GM12878 (cell line): ENCODE data around the gene MEN1. TPM values are rescaled to one million over a fixed set of nuclear protein-coding genes. Genes with fewer than 3 reads are reported as not detected.

Source experiments
- ATAC-seq: fragments of 200-7000 bp; cut with Tn5 transposase; 3 replicates; pipeline ENCODE4 v1.9.1; 2020; ENCODE audit warnings: mild to moderate bottlenecking, moderate library complexity
- BruUV-seq: library from RNA; stranded (reverse); fragments of 400-500 nt; replicated peaks from 2 replicates; lab custom pipeline; 2021; lab: Mats Ljungman, UMichigan
- CTCF ChIA-PET: fragments of 300-600 bp; sonication (Branson Sonifier 250); formaldehyde crosslinking; extraction: SDS; loops from one replicate; lab custom pipeline; 2021; ENCODE audit warnings: inconsistent platforms; lab: Yijun Ruan, JAX
- POLR2A ChIA-PET: fragments of 350-600 bp; formaldehyde crosslinking; extraction: SDS; loops from one replicate; lab custom pipeline; 2021; ENCODE audit warnings: inconsistent platforms; lab: Charles Lee
- RAD21 ChIA-PET: fragments of 300-600 bp; sonication (Branson Sonifier 250); formaldehyde crosslinking; loops from one replicate; lab custom pipeline; 2023; ENCODE audit warnings: antibody characterized with exemption; ENCODE audit not compliant: unreplicated experiment; lab: Charles Lee
- SMC1A ChIA-PET: fragments of 300-600 bp; sonication (Branson Sonifier 250); formaldehyde crosslinking; loops from one replicate; lab custom pipeline; 2023; ENCODE audit not compliant: unreplicated experiment, uncharacterized antibody; lab: Charles Lee
- DNase-seq: peaks from one replicate; pipeline ENCODE4 v3.0.0-alpha.2; 2011; ENCODE audit warnings: low read depth, low spot score
- FAIRE-seq: peaks from 3 replicates; lab custom pipeline; 2011; peaks lifted over from hg19 to GRCh38; lab: Jason Lieb, UNC
- H2AFZ ChIP-seq: 2 replicates; pipeline ENCODE4 v1.6.0; 2011; ENCODE audit warnings: low read depth, low read length, control low read depth; ENCODE audit not compliant: control insufficient read depth
- H3K27ac ChIP-seq: 2 replicates; pipeline ENCODE4 v1.5.1; 2011; ENCODE audit warnings: control low read depth; ENCODE audit not compliant: control insufficient read depth, insufficient read depth
- H3K27me3 ChIP-seq, 2 experiments: replicated peaks in 1 of 2; 2 replicates each; pipeline versions ENCODE4 v1.6.0 to v1.6.1; 2011; ENCODE audit warnings: low read length in 1 of 2; ENCODE audit not compliant: control insufficient read depth in 2 of 2, insufficient read depth in 2 of 2
- H3K36me3 ChIP-seq, 2 experiments: 2 replicates each; pipeline ENCODE4 v1.5.1; 2011; ENCODE audit warnings: low read length in 1 of 2; ENCODE audit not compliant: control insufficient read depth in 2 of 2, insufficient read depth in 2 of 2
- H3K4me1 ChIP-seq: 2 replicates; pipeline ENCODE4 v1.6.1; 2011; ENCODE audit warnings: mild to moderate bottlenecking, low read length, moderate library complexity, mixed read lengths; ENCODE audit not compliant: control insufficient read depth, insufficient read depth
- H3K4me2 ChIP-seq: 2 replicates; pipeline ENCODE4 v1.6.0; 2011; ENCODE audit warnings: control low read depth; ENCODE audit not compliant: control insufficient read depth, insufficient read depth
- H3K4me3 ChIP-seq: fragments of 200-600 bp; sonication (generic); 2 replicates; pipeline ENCODE4 v1.5.1; 2016
- H3K79me2 ChIP-seq: 2 replicates; pipeline ENCODE4 v1.6.0; 2011; ENCODE audit warnings: low read length; ENCODE audit not compliant: control insufficient read depth, insufficient read depth
- H3K9ac ChIP-seq: 2 replicates; pipeline ENCODE4 v1.8.0; 2011; ENCODE audit warnings: low read length, control low read depth, mixed read lengths; ENCODE audit not compliant: control insufficient read depth, insufficient read depth
- H3K9me3 ChIP-seq: replicated peaks from 3 replicates; pipeline ENCODE4 v1.5.1; 2011; ENCODE audit warnings: mild to moderate bottlenecking, low read length; ENCODE audit not compliant: control insufficient read depth, insufficient read depth
- H4K20me1 ChIP-seq: 2 replicates; pipeline ENCODE4 v1.6.0; 2011; ENCODE audit not compliant: control insufficient read depth, insufficient read depth
- BRCA1 ChIP-seq: IDR thresholded peaks from 2 replicates; pipeline ENCODE4 v1.6.1; 2011; ENCODE audit warnings: low read depth, low read length, improper control_type of control experiment
- CEBPZ ChIP-seq: fragments of 150-350 bp; IDR thresholded peaks from 2 replicates; pipeline ENCODE4 v1.6.1; 2016; ENCODE audit warnings: low read depth, low read length
- HDGF ChIP-seq: fragments of 450-650 bp; IDR thresholded peaks from 2 replicates; pipeline ENCODE4 v1.6.1; 2016; ENCODE audit warnings: antibody characterized with exemption
- IKZF2 ChIP-seq, 2 experiments: fragments of 450-650 bp; IDR thresholded peaks; 2 replicates each; pipeline ENCODE4 v1.6.1; 2017; ENCODE audit warnings: mild to moderate bottlenecking in 2 of 2, moderate library complexity in 2 of 2
- POU2F2 ChIP-seq: IDR thresholded peaks from 3 replicates; pipeline ENCODE4 v1.6.1; 2011; ENCODE audit warnings: low read depth, mild to moderate bottlenecking, low read length, borderline replicate concordance
- SMAD1 ChIP-seq: fragments of 450-650 bp; IDR thresholded peaks from 2 replicates; pipeline ENCODE4 v1.6.1; 2018; ENCODE audit warnings: mild to moderate bottlenecking, low read depth; ENCODE audit not compliant: partially characterized antibody
- SPI1 ChIP-seq: IDR thresholded peaks from 2 replicates; pipeline ENCODE4 v1.6.1; 2011; ENCODE audit warnings: low read depth, mild to moderate bottlenecking, low read length, moderate library complexity, borderline replicate concordance; ENCODE audit not compliant: insufficient read depth
- SREBF2 ChIP-seq: IDR thresholded peaks from 2 replicates; pipeline ENCODE4 v1.6.1; 2012; ENCODE audit warnings: mild to moderate bottlenecking, low read length
- SUZ12 ChIP-seq: fragments of 200-600 bp; sonication (generic); IDR thresholded peaks from one replicate; pipeline ENCODE4 v1.6.1; 2018; ENCODE audit warnings: antibody characterized with exemption, mild to moderate bottlenecking; ENCODE audit not compliant: unreplicated experiment
- TBL1XR1 ChIP-seq: IDR thresholded peaks from 2 replicates; pipeline ENCODE4 v1.6.1; 2012; ENCODE audit warnings: low read depth, low read length, improper control_type of control experiment
- USF2 ChIP-seq: IDR thresholded peaks from 2 replicates; pipeline ENCODE4 v1.6.1; 2011; ENCODE audit warnings: low read depth, low read length, improper control_type of control experiment, borderline replicate concordance
- ZNF24 ChIP-seq: fragments of 450-650 bp; IDR thresholded peaks from 2 replicates; pipeline ENCODE4 v1.6.1; 2017; ENCODE audit warnings: antibody characterized with exemption, mild to moderate bottlenecking
- ZNF384 ChIP-seq: IDR thresholded peaks from 2 replicates; pipeline ENCODE4 v1.6.1; 2012; ENCODE audit warnings: low read depth, mild to moderate bottlenecking, low read length, improper control_type of control experiment, borderline replicate concordance
- ZZZ3 ChIP-seq: IDR thresholded peaks from 2 replicates; pipeline ENCODE4 v1.6.1; 2011; ENCODE audit warnings: low read depth; ENCODE audit not compliant: control insufficient read depth, insufficient read length
- WGBS: methylation state at CpG from one replicate; pipeline ENCODE4 v1.1.6; 2016; ENCODE audit warnings: low lambda C conversion rate; ENCODE audit not compliant: insufficient replicate concordance, insufficient coverage; ENCODE audit errors: missing lambda C conversion rate; 5-methylcytosine and 5-hydroxymethylcytosine counted together
- in situ Hi-C: fragments of 300-500 bp; cut with MboI; formaldehyde crosslinking; loops from 9 replicates; pipeline ENCODE4 v1.14.3; 2018; ENCODE audit warnings: mixed read lengths
- intact Hi-C: fragments of 100-400 bp; cut with micrococcal nuclease; formaldehyde crosslinking; loops from one replicate; pipeline ENCODE4 v1.14.2; 2022; ENCODE audit not compliant: unreplicated experiment
- polyA plus RNA-seq, 11 experiments: library from polyadenylated mRNA; depleted of rRNA in 4 of 11; unstranded in 6 of 11; stranded (reverse) in 5 of 11; fragments of >200 nt; fragmentation: Nextera tagmentation in 4 of 11; fragmentation: Illumina TruSeq in 1 of 11; extraction: Ambion mirVana in 4 of 11; extraction: Trizol in 1 of 11; gene quantifications; 1 replicate in 1 of 11; 2 replicates in 10 of 11; pipeline versions ENCODE4 v1.2.1 to v1.2.3, GENCODE V29; 2011 to 2016; ENCODE audit warnings: inconsistent platforms in 2 of 11, missing spikeins in 2 of 11, low read depth in 1 of 11
- total RNA-seq, 4 experiments: library from RNA; depleted of rRNA in 3 of 4; stranded (reverse); fragments of >200 nt in 3 of 4; fragmentation: Illumina TruSeq in 1 of 4; extraction: Trizol in 1 of 4; gene quantifications; 2 replicates each; pipeline versions ENCODE4 v1.2.1 to v1.2.3, GENCODE V29; 2013 to 2021
- TF ChIP-seq, protein P1 (sequence below): fragments of 450-650 bp; IDR thresholded peaks from 2 replicates; pipeline ENCODE4 v1.6.1; 2018; ENCODE audit warnings: mild to moderate bottlenecking, low read depth, moderate library complexity; ENCODE audit not compliant: partially characterized antibody

The MEN1 gene
- total and polyA plus RNA-seq, 10 of the 15 experiments (the other 5 are each of a cell fraction or from before 2014, with no cell fraction given): 2.5 to 39.7 (median 20.7) TPM

GRCh38 chr11:64859542-64860414 lies 49.4 kb upstream of the MEN1 start:
- CTCF ChIA-PET: interaction anchor here (0.5 to 28.8 kb wide), 5 partner anchors 9 to 473 kb away, joined by 3 to 1208 read pairs (median 37); partner anchors contain the start of genes CDC42BPG and EHD1
- Histone ChIP-seq H3K4me2 (peak overlapping the region; percentile 68), H2AFZ (no peak overlapping the region), H3K4me1 (peaks cover 92% of the 10 kb centered on the region), H3K4me3 (peak overlapping the region; percentile 43; the same call in 1 of the 2 replicates), H3K9ac (peak overlapping the region; percentile 77), H3K27me3 (no peaks in the 10 kb centered on the region), H3K9me3 (no peaks in the 10 kb centered on the region), H3K36me3 (peaks cover 32 to 49% of the 10 kb centered on the region in 2 experiments; a peak in 3 of 4 replicates), H4K20me1 (no peaks in the 10 kb centered on the region), H3K79me2 (peaks cover 77% of the 10 kb centered on the region), H3K27ac (peak overlapping the region; percentile 99)
- intact Hi-C loops (loop anchor here (1.0 to 2.0 kb wide), 2 partner anchors 8 to 17 kb away; no protein-coding TSS in a partner anchor), in situ Hi-C loops (loop anchor here (10.0 kb wide), 1 partner anchor 565 kb away; the partner anchor contains the start of gene NEAT1)
- ATAC-seq (peak; percentile 82), DNase-seq (peak; percentile 97), FAIRE-seq (peak; percentile 100)
- WGBS: 5% methylated on average over 33 of the region's 33 CpGs
- SMC1A ChIA-PET: interaction anchor here (0.8 to 15.0 kb wide), 8 partner anchors 9 to 87 kb away, joined by 3 to 306 read pairs (median 8); partner anchors contain the start of gene EHD1
- RAD21 ChIA-PET: interaction anchor here (0.5 to 15.8 kb wide), 7 partner anchors 10 to 184 kb away, joined by 3 to 316 read pairs (median 7); partner anchors contain the start of genes CDC42BPG and EHD1
- TSS peak; percentile 93 for BruUV-seq
- POLR2A ChIA-PET: interaction anchor here (0.7 to 24.3 kb wide), 11 partner anchors 9 to 755 kb away, joined by 3 to 620 read pairs (median 3); partner anchors contain the start of genes CDC42BPG, EHD1, MAP3K11 and MAP4K2
- TF ChIP-seq POU2F2 (peak; percentile 83), USF2 (no peak), HDGF (no peak), ZZZ3 (no peak), BRCA1 (no peak), SPI1 (peak; percentile 29; the same call in 1 of the 2 replicates), TBL1XR1 (peak; percentile 95), IKZF2 (IDR thresholded peaks at IDR 0.05) (peak; percentile 94), SREBF2 (no peak), ZNF24 (peak; percentile 42; the same call in 1 of the 2 replicates), CEBPZ (no peak), ZNF384 (no peak), SMAD1 (no peak), SUZ12 (no peak)
- TF ChIP-seq, protein P1, sequence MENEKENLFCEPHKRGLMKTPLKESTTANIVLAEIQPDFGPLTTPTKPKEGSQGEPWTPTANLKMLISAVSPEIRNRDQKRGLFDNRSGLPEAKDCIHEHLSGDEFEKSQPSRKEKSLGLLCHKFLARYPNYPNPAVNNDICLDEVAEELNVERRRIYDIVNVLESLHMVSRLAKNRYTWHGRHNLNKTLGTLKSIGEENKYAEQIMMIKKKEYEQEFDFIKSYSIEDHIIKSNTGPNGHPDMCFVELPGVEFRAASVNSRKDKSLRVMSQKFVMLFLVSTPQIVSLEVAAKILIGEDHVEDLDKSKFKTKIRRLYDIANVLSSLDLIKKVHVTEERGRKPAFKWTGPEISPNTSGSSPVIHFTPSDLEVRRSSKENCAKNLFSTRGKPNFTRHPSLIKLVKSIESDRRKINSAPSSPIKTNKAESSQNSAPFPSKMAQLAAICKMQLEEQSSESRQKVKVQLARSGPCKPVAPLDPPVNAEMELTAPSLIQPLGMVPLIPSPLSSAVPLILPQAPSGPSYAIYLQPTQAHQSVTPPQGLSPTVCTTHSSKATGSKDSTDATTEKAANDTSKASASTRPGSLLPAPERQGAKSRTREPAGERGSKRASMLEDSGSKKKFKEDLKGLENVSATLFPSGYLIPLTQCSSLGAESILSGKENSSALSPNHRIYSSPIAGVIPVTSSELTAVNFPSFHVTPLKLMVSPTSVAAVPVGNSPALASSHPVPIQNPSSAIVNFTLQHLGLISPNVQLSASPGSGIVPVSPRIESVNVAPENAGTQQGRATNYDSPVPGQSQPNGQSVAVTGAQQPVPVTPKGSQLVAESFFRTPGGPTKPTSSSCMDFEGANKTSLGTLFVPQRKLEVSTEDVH: no peak
